Muscle of back (tissue), 11 donors: ENCODE data around the gene CD44. TPM values are rescaled to one million over a fixed set of nuclear protein-coding genes. Genes with fewer than 3 reads are reported as not detected.
A peak's percentile ranks its signal among the peaks of the same experiment; 100 is the strongest.

Experiments
- DNase-seq, 3 donors: peaks; one replicate each; pipeline versions ENCODE4 v3.0.0 to v3.0.0-alpha.2; 2013
- polyA plus RNA-seq, 10 donors: library from polyadenylated mRNA; unstranded; fragments of 120-200 nt; gene quantifications; one replicate each; pipeline ENCODE4 v1.2.1, GENCODE V29; 2013; ENCODE audit not compliant: insufficient read length in 10 of 10

CD44 gene
- polyA plus RNA-seq, 10 donors, result 134 to 235 (median 162) TPM

GRCh38 chr11:35157814-35158700 is 19.1 kb downstream of the CD44 start:
- DNase-seq, result peak in 1 of 3 donors; percentile 58

- DNase-seq, result peak in 2 of 3 donors; percentile 74 to 86
These were observed 19.9 kb downstream of the CD44 start for GRCh38 chr11:35158701-35159510.

- DNase-seq, result no peak
These were observed 21.4 kb downstream of the CD44 start for GRCh38 chr11:35160246-35160824.

- DNase-seq, result no peak
These were observed 22.1 kb downstream of the CD44 start for GRCh38 chr11:35160902-35161597.

GRCh38 chr11:35162745-35163144 is 23.8 kb downstream of the CD44 start:
- no peak for DNase-seq

- no peak for DNase-seq
These were observed 24.2 kb downstream of the CD44 start for GRCh38 chr11:35163209-35163608.

- no peak for DNase-seq
These were observed 24.9 kb downstream of the CD44 start for GRCh38 chr11:35163702-35164496.

- DNase-seq, result no peak
These were observed 26.1 kb downstream of the CD44 start for GRCh38 chr11:35165030-35165422.

GRCh38 chr11:35165423-35166368 is 26.7 kb downstream of the CD44 start:
- peak in 2 of 3 donors; percentile 55 to 68 for DNase-seq

GRCh38 chr11:35166369-35167360 is 27.7 kb downstream of the CD44 start:
- DNase-seq, result peak in 1 of 3 donors; percentile 71

GRCh38 chr11:35167426-35167954 is 28.5 kb downstream of the CD44 start:
- no peak for DNase-seq

GRCh38 chr11:35168671-35169070 is 29.7 kb downstream of the CD44 start:
- DNase-seq, result peak in 1 of 3 donors; percentile 77

- DNase-seq, result no peak
These were observed 30.1 kb downstream of the CD44 start for GRCh38 chr11:35169112-35169511.

GRCh38 chr11:35169754-35170153 is 30.8 kb downstream of the CD44 start:
- DNase-seq, result no peak

GRCh38 chr11:35170503-35170902 is 31.5 kb downstream of the CD44 start:
- DNase-seq, result peak; percentile 59 to 90 (median 78)

- no peak for DNase-seq
These were observed 32.3 kb downstream of the CD44 start for GRCh38 chr11:35171226-35171625.

GRCh38 chr11:35173011-35173511 is 34.1 kb downstream of the CD44 start:
- DNase-seq, result no peak
